Anterior cingulate cortex (tissue), 58 donors: ENCODE measurements around the gene GRAMD2B.

Source experiments
- DNase-seq, 58 donors: peaks; one replicate each; lab custom pipeline; 2025; lab: John Stamatoyannopoulos, UW

Gene GRAMD2B

GRCh38 chr5:126471247-126471646 lies 48.0 kb downstream of the GRAMD2B start:
- no peak for DNase-seq

- no peak for DNase-seq
These were observed 48.8 kb downstream of the GRAMD2B start for GRCh38 chr5:126471875-126472537.

- no peak for DNase-seq
These were observed 49.3 kb downstream of the GRAMD2B start for GRCh38 chr5:126472538-126472889.

- peak in 12 of 58 donors; percentile 12 to 43 (median 22) for DNase-seq
These were observed 54.3 kb downstream of the GRAMD2B start for GRCh38 chr5:126477294-126478117.

- DNase-seq, result peak in 2 of 58 donors; percentile 15 to 17
These were observed 56.6 kb downstream of the GRAMD2B start for GRCh38 chr5:126479810-126480209.

- DNase-seq, result no peak
These were observed 57.6 kb downstream of the GRAMD2B start for GRCh38 chr5:126480824-126481223.

GRCh38 chr5:126481243-126481642 lies 58.0 kb downstream of the GRAMD2B start:
- DNase-seq, result no peak

GRCh38 chr5:126482591-126482990 lies 59.4 kb downstream of the GRAMD2B start:
- DNase-seq, result no peak

GRCh38 chr5:126483156-126483555 lies 59.9 kb downstream of the GRAMD2B start:
- no peak for DNase-seq

GRCh38 chr5:126484253-126484652 lies 61.0 kb downstream of the GRAMD2B start:
- DNase-seq, result peak in 5 of 58 donors; percentile 2 to 25 (median 12)

- peak in 23 of 58 donors; percentile 5 to 67 (median 31) for DNase-seq
These were observed 63.1 kb downstream of the GRAMD2B start for GRCh38 chr5:126486332-126486731.

GRCh38 chr5:126487596-126487995 lies 64.4 kb downstream of the GRAMD2B start:
- DNase-seq, result no peak

GRCh38 chr5:126488443-126489065 lies 65.3 kb downstream of the GRAMD2B start:
- DNase-seq, result no peak

GRCh38 chr5:126490167-126490940 lies 67.1 kb downstream of the GRAMD2B start:
- peak in 31 of 58 donors; percentile 5 to 67 (median 29) for DNase-seq

- no peak for DNase-seq
These were observed 69.7 kb downstream of the GRAMD2B start for GRCh38 chr5:126492939-126493338.

GRCh38 chr5:126494393-126494792 lies 71.2 kb downstream of the GRAMD2B start:
- no peak for DNase-seq

- no peak for DNase-seq
These were observed 74.3 kb downstream of the GRAMD2B start for GRCh38 chr5:126497506-126497905.

GRCh38 chr5:126499278-126499677 lies 76.1 kb downstream of the GRAMD2B start:
- DNase-seq, result peak in 1 of 58 donors; percentile 14

GRCh38 chr5:126499853-126500342 lies 76.7 kb downstream of the GRAMD2B start:
- no peak for DNase-seq

GRCh38 chr5:126501448-126501847 lies 78.2 kb downstream of the GRAMD2B start:
- DNase-seq, result no peak
